ENCODE results near the gene DGKD.

DNA sequence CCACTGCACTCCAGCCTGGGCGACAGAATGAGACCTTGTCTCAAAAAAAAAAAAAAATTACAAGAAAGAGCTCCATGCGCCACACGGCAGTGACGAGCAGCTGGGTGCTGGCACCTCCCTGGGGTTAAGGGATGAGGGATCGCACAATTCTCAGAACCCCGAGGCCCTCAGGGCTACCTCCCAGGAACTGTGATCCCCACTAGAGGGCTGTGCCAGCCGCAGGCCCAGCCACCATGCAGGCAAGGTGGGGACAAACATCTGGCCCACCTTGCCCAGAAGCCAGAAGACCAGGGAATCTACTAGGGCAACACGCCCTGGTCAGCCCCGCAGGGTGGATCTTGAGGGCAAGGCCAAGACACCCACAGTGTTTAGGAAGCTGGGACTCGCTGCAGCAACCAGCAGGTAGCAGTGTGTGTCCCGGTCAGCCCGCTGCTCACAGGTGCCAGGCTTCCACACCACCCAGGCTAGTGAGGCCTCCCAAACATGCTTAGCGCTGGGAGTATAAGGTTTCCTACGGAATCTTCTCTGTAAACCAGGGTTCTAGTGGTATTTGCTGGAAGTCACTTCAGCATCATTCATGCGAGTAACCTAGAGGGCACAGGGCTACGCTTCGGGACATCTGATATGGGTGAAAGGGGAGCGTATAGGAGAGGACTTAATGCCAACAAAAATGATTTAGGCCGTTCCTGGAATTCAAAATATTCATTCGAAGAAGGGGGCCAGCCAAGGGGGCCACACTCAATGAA is 39.9 kb upstream of the DGKD start:
- TF ChIP-seq, protein P1, sequence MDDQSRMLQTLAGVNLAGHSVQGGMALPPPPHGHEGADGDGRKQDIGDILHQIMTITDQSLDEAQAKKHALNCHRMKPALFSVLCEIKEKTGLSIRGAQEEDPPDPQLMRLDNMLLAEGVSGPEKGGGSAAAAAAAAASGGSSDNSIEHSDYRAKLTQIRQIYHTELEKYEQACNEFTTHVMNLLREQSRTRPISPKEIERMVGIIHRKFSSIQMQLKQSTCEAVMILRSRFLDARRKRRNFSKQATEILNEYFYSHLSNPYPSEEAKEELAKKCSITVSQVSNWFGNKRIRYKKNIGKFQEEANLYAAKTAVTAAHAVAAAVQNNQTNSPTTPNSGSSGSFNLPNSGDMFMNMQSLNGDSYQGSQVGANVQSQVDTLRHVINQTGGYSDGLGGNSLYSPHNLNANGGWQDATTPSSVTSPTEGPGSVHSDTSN (IDR thresholded peaks at IDR 0.05; ENCODE audit: insufficient replicate concordance, low read depth, low read length), result no peak
- no peak for TF ChIP-seq RAD21 (IDR thresholded peaks at IDR 0.05; ENCODE audit: insufficient read depth, low read depth, low read length)
